HCT116 (cell line): Measurements from ENCODE around the gene LIPT1. TPM values are rescaled to one million over a fixed set of nuclear protein-coding genes. Genes with fewer than 3 reads are reported as not detected.

Experiments
- ATAC-seq: fragments of 200-7000 bp; cut with Tn5 transposase; 2 replicates; pipeline ENCODE4 v1.9.1; 2020; ENCODE audit warnings: mild to moderate bottlenecking, moderate library complexity
- BruUV-seq: library from RNA; stranded (reverse); fragments of 400-500 nt; replicated peaks from 2 replicates; lab custom pipeline; 2021; lab: Mats Ljungman, UMichigan
- CTCF ChIA-PET: fragments of 300-600 bp; sonication (Branson Sonifier 250); formaldehyde crosslinking; loops from one replicate; lab custom pipeline; 2021; ENCODE audit warnings: antibody characterized with exemption; lab: Charles Lee
- POLR2A ChIA-PET: fragments of 300-600, 350-600 bp; sonication (Branson Sonifier 250); formaldehyde crosslinking; loops from one replicate; lab custom pipeline; 2021; ENCODE audit warnings: antibody characterized with exemption; lab: Charles Lee
- RAD21 ChIA-PET, 2 experiments: fragments of 300-600 bp; sonication (Branson Sonifier 250); formaldehyde crosslinking; loops; one replicate each; lab custom pipeline; 2023; ENCODE audit warnings: low total read pairs in 2 of 2; ENCODE audit not compliant: uncharacterized antibody in 2 of 2, unreplicated experiment in 2 of 2, low non-redundant PET in 1 of 2; lab: Charles Lee
- DNase-seq: peaks from one replicate; pipeline ENCODE4 v3.0.0-alpha.2; 2010; ENCODE audit warnings: low read depth, low spot score
- H2AFZ ChIP-seq: fragments of 200-600 bp; shearing (Covaris generic), sonication (generic); 2 replicates; pipeline ENCODE4 v1.6.1; 2017; ENCODE audit warnings: low read depth, mixed run types, mixed read lengths, antibody characterized with exemption, low read length; ENCODE audit not compliant: poor library complexity, severe bottlenecking
- H3K27ac ChIP-seq: 2 replicates; pipeline ENCODE4 v1.5.1; 2012; ENCODE audit warnings: low read depth, low read length
- H3K27me3 ChIP-seq: fragments of 200-600 bp; sonication (generic); 2 replicates; pipeline ENCODE4 v1.6.1; 2016; ENCODE audit warnings: mixed run types, low read length, mixed read lengths; ENCODE audit not compliant: insufficient read depth
- H3K36me3 ChIP-seq, 2 experiments: fragments of 200-500 bp in 1 of 2; fragments of 200-600 bp in 1 of 2; sonication (Bioruptor generic) in 1 of 2; sonication (generic) in 1 of 2; 2 replicates each; pipeline versions ENCODE4 v1.5.1 to v1.6.1; 2014 to 2016; ENCODE audit warnings: low read length in 2 of 2, inconsistent platforms in 1 of 2, mixed read lengths in 1 of 2, mixed run types in 1 of 2; ENCODE audit not compliant: insufficient read depth in 2 of 2, control insufficient read depth in 1 of 2
- H3K4me1 ChIP-seq, 2 experiments: fragments of 200-600 bp in 1 of 2; sonication (generic) in 1 of 2; 2 replicates each; pipeline versions ENCODE4 v1.5.1 to v1.6.1; 2012 to 2017; ENCODE audit warnings: low read length in 2 of 2, inconsistent platforms in 1 of 2, mild to moderate bottlenecking in 1 of 2, mixed read lengths in 1 of 2, mixed run types in 1 of 2, moderate library complexity in 1 of 2; ENCODE audit not compliant: insufficient read depth in 2 of 2, control insufficient read depth in 1 of 2
- H3K4me2 ChIP-seq: fragments of 200-600 bp; sonication (generic); 2 replicates; pipeline ENCODE4 v1.6.1; 2017; ENCODE audit warnings: mixed run types, low read length, mixed read lengths
- H3K4me3 ChIP-seq, 2 experiments: fragments of 200-600 bp in 1 of 2; sonication (generic) in 1 of 2; replicated peaks in 1 of 2; 2 replicates each; pipeline ENCODE4 v1.5.1; 2011 to 2016; ENCODE audit warnings: low read length in 2 of 2, control low read depth in 1 of 2, low read depth in 1 of 2, mild to moderate bottlenecking in 1 of 2, mixed read lengths in 1 of 2, mixed run types in 1 of 2
- H3K79me2 ChIP-seq: fragments of 200-600 bp; sonication (generic); 2 replicates; pipeline ENCODE4 v1.6.1; 2017; ENCODE audit warnings: mild to moderate bottlenecking, mixed run types, low read length, moderate library complexity, mixed read lengths; ENCODE audit not compliant: insufficient read depth
- H3K9ac ChIP-seq: fragments of 200-600 bp; sonication (generic); 2 replicates; pipeline ENCODE4 v1.6.1; 2016; ENCODE audit warnings: low read length, mixed read lengths
- H3K9me2 ChIP-seq: fragments of 200-600 bp; sonication (generic), shearing (Covaris generic); 2 replicates; pipeline ENCODE4 v1.6.1; 2017; ENCODE audit warnings: mixed run types, mild to moderate bottlenecking, moderate library complexity; ENCODE audit not compliant: insufficient read depth
- H3K9me3 ChIP-seq, 2 experiments: fragments of 200-500 bp in 1 of 2; fragments of 200-600 bp in 1 of 2; sonication (Bioruptor generic) in 1 of 2; sonication (generic) in 1 of 2; 2 replicates each; pipeline ENCODE4 v1.6.1; 2014 to 2017; ENCODE audit warnings: low read length in 2 of 2, mixed read lengths in 2 of 2, inconsistent platforms in 1 of 2, low read depth in 1 of 2, mild to moderate bottlenecking in 1 of 2, mixed run types in 1 of 2, moderate library complexity in 1 of 2; ENCODE audit not compliant: control insufficient read depth in 1 of 2, insufficient read depth in 1 of 2
- H4K20me1 ChIP-seq: fragments of 200-600 bp; sonication (generic), shearing (Covaris generic); 2 replicates; pipeline ENCODE4 v1.6.1; 2017; ENCODE audit warnings: mixed run types, mild to moderate bottlenecking, moderate library complexity; ENCODE audit not compliant: insufficient read depth
- EZH2 ChIP-seq: fragments of 200-600 bp; sonication (generic); IDR thresholded peaks from 2 replicates; pipeline ENCODE4 v1.6.1; 2017; ENCODE audit warnings: antibody characterized with exemption, mixed run types
- JUND ChIP-seq: IDR thresholded peaks from 2 replicates; pipeline ENCODE4 v1.6.1; 2012
- RAD21 ChIP-seq: IDR thresholded peaks from 2 replicates; pipeline ENCODE4 v1.6.1; 2012; ENCODE audit warnings: low read depth, mild to moderate bottlenecking
- SRF ChIP-seq: IDR thresholded peaks from 2 replicates; pipeline ENCODE4 v1.6.1; 2012; ENCODE audit warnings: low read depth
- TCF7L2 ChIP-seq: IDR thresholded peaks from 2 replicates; pipeline ENCODE4 v1.7.0; 2011; ENCODE audit warnings: borderline replicate concordance, inconsistent platforms; ENCODE audit not compliant: insufficient read depth, insufficient read length; ENCODE audit errors: extremely low read depth
- YY1 ChIP-seq: IDR thresholded peaks from 2 replicates; pipeline ENCODE4 v1.6.1; 2011; ENCODE audit warnings: low read length, low read depth, moderate library complexity, mild to moderate bottlenecking; ENCODE audit not compliant: insufficient replicate concordance; ENCODE audit errors: extremely low read depth
- intact Hi-C: fragments of 100-400 bp; cut with micrococcal nuclease; formaldehyde crosslinking; loops from 2 replicates; pipeline ENCODE4 v1.10.0; 2022
- total RNA-seq: library from RNA; stranded (reverse); gene quantifications from one replicate; pipeline ENCODE4 v1.2.1, GENCODE V29; 2021; ENCODE audit not compliant: unreplicated experiment
- TF ChIP-seq, protein P1 (sequence below): IDR thresholded peaks from 2 replicates; pipeline ENCODE4 v1.6.1; 2011; ENCODE audit warnings: mild to moderate bottlenecking, low read length, moderate library complexity; ENCODE audit not compliant: insufficient replicate concordance; ENCODE audit errors: extremely low read depth
- TF ChIP-seq, protein P2 (sequence below): IDR thresholded peaks from 2 replicates; pipeline ENCODE4 v1.6.1; 2012

LIPT1 gene
- total RNA-seq, 1 experiment from 2014 or later: 8.5 TPM

DNA sequence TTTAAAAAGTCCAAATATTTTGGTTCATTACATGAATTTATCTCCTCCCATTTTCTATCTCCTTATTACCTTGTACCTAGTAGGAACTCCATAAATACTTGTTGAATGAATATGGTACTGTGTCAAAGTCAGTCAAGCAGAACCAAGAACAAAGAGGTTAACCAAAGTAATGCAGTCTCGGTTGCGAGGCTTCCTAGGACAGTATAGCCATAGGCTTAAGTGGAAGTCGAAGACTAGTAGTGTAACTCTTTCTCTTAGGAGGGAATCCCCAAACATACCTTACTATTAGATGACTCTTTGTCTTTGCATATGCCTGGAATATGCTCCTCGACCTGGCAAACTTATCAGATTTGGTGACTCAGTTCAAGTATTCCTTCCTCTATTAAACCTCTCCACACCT, 4.8 kb downstream of the LIPT1 start:
- no peak overlapping the region for H3K27ac ChIP-seq
- BruUV-seq: no TSS peak
- TF ChIP-seq SRF (no peak), RAD21 (no peak), JUND (no peak), EZH2 (no peak), YY1 (no peak), TCF7L2 (no peak)
- TF ChIP-seq, protein P1, sequence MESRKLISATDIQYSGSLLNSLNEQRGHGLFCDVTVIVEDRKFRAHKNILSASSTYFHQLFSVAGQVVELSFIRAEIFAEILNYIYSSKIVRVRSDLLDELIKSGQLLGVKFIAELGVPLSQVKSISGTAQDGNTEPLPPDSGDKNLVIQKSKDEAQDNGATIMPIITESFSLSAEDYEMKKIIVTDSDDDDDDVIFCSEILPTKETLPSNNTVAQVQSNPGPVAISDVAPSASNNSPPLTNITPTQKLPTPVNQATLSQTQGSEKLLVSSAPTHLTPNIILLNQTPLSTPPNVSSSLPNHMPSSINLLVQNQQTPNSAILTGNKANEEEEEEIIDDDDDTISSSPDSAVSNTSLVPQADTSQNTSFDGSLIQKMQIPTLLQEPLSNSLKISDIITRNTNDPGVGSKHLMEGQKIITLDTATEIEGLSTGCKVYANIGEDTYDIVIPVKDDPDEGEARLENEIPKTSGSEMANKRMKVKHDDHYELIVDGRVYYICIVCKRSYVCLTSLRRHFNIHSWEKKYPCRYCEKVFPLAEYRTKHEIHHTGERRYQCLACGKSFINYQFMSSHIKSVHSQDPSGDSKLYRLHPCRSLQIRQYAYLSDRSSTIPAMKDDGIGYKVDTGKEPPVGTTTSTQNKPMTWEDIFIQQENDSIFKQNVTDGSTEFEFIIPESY: no peak
- TF ChIP-seq, protein P2, sequence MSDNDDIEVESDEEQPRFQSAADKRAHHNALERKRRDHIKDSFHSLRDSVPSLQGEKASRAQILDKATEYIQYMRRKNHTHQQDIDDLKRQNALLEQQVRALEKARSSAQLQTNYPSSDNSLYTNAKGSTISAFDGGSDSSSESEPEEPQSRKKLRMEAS: no peak
- ChIA-PET RAD21 (no interaction called here), POLR2A (no interaction called here), CTCF (no interaction called here)
- ATAC-seq: no peak
- no peaks in the 10 kb centered on the region for H3K9me2 ChIP-seq
- H3K4me3 ChIP-seq: no peak overlapping the region
- no peak overlapping the region for H2AFZ ChIP-seq
- DNase-seq: no peak
- no peaks in the 10 kb centered on the region for H3K27me3 ChIP-seq
- no peaks in the 10 kb centered on the region for H3K9me3 ChIP-seq
- H3K4me2 ChIP-seq: no peak overlapping the region
- peaks cover 5 to 6% of the 10 kb centered on the region in 2 experiments; a peak in 2 of 4 replicates for H3K4me1 ChIP-seq
- intact Hi-C loops: loop anchor here (10.0 kb wide), 1 partner anchor 335 kb away; the partner anchor contains the start of gene REV1
- no peaks in the 10 kb centered on the region for H4K20me1 ChIP-seq
- H3K79me2 ChIP-seq: peaks cover 5% of the 10 kb centered on the region; the same call in 1 of the 2 replicates
- 0 out of 4 replicates have a peak, but pooled peaks cover 0 to 3% of the 10 kb centered on the region in 2 experiments for H3K36me3 ChIP-seq
- no peak overlapping the region for H3K9ac ChIP-seq
